ENCODE measurements around the gene FMNL1. TPM values are rescaled to one million over a fixed set of nuclear protein-coding genes. Genes with fewer than 3 reads are reported as not detected.

FMNL1 gene, protein sequence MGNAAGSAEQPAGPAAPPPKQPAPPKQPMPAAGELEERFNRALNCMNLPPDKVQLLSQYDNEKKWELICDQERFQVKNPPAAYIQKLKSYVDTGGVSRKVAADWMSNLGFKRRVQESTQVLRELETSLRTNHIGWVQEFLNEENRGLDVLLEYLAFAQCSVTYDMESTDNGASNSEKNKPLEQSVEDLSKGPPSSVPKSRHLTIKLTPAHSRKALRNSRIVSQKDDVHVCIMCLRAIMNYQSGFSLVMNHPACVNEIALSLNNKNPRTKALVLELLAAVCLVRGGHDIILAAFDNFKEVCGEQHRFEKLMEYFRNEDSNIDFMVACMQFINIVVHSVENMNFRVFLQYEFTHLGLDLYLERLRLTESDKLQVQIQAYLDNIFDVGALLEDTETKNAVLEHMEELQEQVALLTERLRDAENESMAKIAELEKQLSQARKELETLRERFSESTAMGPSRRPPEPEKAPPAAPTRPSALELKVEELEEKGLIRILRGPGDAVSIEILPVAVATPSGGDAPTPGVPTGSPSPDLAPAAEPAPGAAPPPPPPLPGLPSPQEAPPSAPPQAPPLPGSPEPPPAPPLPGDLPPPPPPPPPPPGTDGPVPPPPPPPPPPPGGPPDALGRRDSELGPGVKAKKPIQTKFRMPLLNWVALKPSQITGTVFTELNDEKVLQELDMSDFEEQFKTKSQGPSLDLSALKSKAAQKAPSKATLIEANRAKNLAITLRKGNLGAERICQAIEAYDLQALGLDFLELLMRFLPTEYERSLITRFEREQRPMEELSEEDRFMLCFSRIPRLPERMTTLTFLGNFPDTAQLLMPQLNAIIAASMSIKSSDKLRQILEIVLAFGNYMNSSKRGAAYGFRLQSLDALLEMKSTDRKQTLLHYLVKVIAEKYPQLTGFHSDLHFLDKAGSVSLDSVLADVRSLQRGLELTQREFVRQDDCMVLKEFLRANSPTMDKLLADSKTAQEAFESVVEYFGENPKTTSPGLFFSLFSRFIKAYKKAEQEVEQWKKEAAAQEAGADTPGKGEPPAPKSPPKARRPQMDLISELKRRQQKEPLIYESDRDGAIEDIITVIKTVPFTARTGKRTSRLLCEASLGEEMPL
- total RNA-seq = 100 to 1,000 TPM; 408 to 411 TPM

DNA sequence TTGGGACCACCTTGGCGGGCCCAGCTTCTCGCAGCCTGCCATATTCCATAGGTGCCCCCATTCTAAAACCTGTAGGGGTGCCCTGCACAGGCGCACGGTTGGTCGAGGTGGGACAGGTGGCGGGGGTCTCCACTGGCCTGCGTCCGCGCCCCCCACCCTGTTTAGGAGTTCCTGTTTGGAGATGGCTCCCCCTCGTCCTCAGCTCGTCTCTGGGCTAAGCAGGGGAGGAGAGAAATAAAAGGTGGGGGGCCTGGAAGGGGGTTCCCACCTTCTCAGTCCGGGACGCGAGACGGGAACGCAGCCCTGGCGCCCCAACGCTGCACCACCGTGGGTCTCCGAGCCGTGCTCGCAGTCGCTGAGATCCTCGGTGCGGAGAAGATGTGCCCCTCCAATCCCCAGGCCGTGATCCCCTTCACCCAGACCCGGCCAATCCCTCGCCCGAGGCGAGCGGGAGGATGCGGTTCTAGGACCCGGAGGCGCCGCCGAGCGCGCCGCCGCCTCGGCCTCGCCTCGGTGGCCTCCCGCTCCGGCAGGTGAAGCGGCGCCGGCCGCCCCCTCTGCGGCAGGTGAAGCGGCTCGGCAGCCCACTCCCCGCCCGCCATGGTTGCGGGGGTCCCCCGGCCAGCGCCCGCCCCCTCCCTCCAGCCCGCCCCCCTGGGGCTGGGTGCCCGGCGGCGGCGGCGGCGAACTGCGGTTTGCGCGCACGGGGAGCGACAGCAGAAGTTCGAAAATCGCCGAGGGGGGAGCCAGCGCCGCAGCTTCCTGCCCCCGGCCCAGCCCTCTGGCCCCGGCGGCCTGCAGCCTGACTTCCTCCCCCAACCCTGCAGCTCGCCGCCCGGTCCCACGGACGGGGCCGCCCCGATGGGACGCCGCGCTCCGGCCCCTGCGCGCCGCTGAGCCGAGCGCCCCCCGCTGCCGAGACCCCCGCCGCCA lies at the start of gene FMNL1:
FMNL1 (plus strand) TSS at position 805 of the 933 bp plus-strand sequence. CDS start 240 bp downstream, outside the sequence.
- DNase-seq = peak; percentile 85
- Mint-ChIP-seq H3K36me3 (peaks cover 34% of the 10 kb centered on the region), H3K27me3 (no peaks in the 10 kb centered on the region), H3K4me3 (peak within 1 kb of the TSS; percentile 100), H3K4me1 (peaks cover 45% of the 10 kb centered on the region), H3K9me3 (no peaks in the 10 kb centered on the region), H3K27ac (peak within 1 kb of the TSS; percentile 99)
- peak; percentile 11 for ATAC-seq (ENCODE audit: low read depth)
- POLR2A ChIA-PET = interaction anchor here (0.7 to 10.6 kb wide), 14 partner anchors 11 to 212 kb away, joined by 3 to 187 read pairs (median 4); partner anchors contain the start of genes HEXIM1 and MAP3K14

DNA sequence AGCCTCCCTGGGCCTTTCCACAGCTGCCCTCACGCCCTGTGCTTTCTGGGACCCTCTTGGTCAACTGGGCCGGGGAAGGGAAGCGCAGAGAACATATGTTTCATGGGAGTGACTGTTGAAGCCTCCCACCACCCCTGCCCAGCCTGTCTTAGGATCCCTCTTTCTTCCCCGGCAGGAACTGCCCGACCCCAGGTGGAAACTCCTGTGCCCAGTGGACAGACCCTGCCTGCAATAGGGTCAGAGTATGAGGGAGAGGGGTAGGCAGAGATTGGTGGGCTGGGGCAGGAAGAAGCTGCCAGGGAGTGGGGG lies 49.5 kb upstream of the FMNL1 start:
- H3K9me3 Mint-ChIP-seq = no peaks in the 10 kb centered on the region
- H3K27ac Mint-ChIP-seq = peak overlapping the region; percentile 96
- no peaks in the 10 kb centered on the region for H3K36me3 Mint-ChIP-seq
- DNase-seq (no peak), ATAC-seq (ENCODE audit: low read depth) (no peak)
- H3K27me3 Mint-ChIP-seq = no peaks in the 10 kb centered on the region
- peaks cover 7% of the 10 kb centered on the region for H3K4me1 Mint-ChIP-seq
- POLR2A ChIA-PET = interaction anchor here (1.1 to 4.0 kb wide), 7 partner anchors 11 to 77 kb away, joined by 4 to 74 read pairs (median 8); partner anchors contain the start of genes HEXIM1 and HEXIM2
- H3K4me3 Mint-ChIP-seq = peak overlapping the region; percentile 86

GRCh38 chr17:45172541-45173286 lies 49.0 kb upstream of the FMNL1 start:
- ATAC-seq (ENCODE audit: low read depth) (peak; percentile 71), DNase-seq (peak; percentile 72)
- H3K9me3 Mint-ChIP-seq = no peaks in the 10 kb centered on the region
- H3K4me3 Mint-ChIP-seq = peak overlapping the region; percentile 86
- H3K27ac Mint-ChIP-seq = peak overlapping the region; percentile 96
- no peaks in the 10 kb centered on the region for H3K27me3 Mint-ChIP-seq
- no peaks in the 10 kb centered on the region for H3K36me3 Mint-ChIP-seq
- H3K4me1 Mint-ChIP-seq = peaks cover 7% of the 10 kb centered on the region
- POLR2A ChIA-PET = interaction anchor here (0.7 to 4.0 kb wide), 15 partner anchors 12 to 258 kb away, joined by 3 to 74 read pairs (median 5); partner anchors contain the start of genes ACBD4, HEXIM1, HEXIM2 and NMT1

DNA sequence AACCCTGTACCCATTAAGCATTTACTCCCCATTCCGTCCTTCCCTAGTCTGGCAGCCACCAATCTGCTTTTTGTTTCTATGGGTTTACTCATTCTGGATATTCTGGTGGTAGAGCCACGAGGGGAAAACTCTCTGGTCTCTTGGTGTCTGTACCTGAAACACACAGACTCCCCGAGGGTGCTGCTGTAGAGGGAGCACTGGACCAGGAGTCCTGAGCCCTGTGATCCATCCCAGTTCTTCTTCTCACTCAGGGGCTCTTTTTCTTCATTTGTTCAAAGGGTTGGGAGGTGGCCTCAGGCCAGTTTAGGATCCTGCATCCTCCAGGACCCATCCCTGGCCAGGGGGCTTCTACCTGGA lies 45.9 kb upstream of the FMNL1 start:
- Mint-ChIP-seq H3K27me3 (no peaks in the 10 kb centered on the region), H3K4me3 (no peak overlapping the region)
- POLR2A ChIA-PET = interaction anchor here (0.8 to 1.0 kb wide), 2 partner anchors 21 to 28 kb away, joined by 3 to 7 read pairs; no protein-coding TSS in a partner anchor

GRCh38 chr17:45177563-45177962 lies 44.1 kb upstream of the FMNL1 start:
- Mint-ChIP-seq H3K27me3 (no peaks in the 10 kb centered on the region), H3K9me3 (no peaks in the 10 kb centered on the region), H3K36me3 (no peaks in the 10 kb centered on the region), H3K27ac (no peak overlapping the region), H3K4me1 (peaks cover 5% of the 10 kb centered on the region), H3K4me3 (no peak overlapping the region)
- DNase-seq (no peak), ATAC-seq (ENCODE audit: low read depth) (no peak)
- POLR2A ChIA-PET = interaction anchor here (1.0 kb wide), 1 partner anchor 16 kb away, joined by 7 read pairs; the partner anchor contains the start of gene HEXIM2

More for the DNA sequence above, 45.9 kb upstream of the FMNL1 start:
- DNase-seq (no peak), ATAC-seq (ENCODE audit: low read depth) (no peak)
- Mint-ChIP-seq H3K27ac (peak overlapping the region; percentile 17), H3K4me1 (peaks cover 7% of the 10 kb centered on the region), H3K9me3 (no peaks in the 10 kb centered on the region), H3K36me3 (no peaks in the 10 kb centered on the region)

DNA sequence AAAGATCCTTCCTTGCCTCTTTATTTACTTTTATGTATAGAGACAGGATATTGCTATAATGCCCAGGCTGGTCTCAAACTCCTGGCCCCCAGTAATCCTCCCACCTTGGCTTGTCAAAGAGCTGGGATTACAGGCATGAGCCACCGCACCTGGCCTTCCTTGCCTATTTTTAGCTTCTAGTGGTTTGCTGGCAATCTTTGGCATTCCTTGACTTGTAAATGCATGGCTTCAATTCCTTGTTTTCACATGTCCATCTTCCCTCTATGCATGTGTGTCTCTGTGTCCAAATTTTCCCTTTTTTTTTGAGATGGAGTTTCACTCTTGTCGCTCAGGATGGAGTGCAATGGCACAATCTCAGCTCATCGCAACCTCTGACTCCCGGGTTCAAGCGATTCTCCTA lies 37.5 kb upstream of the FMNL1 start:
- POLR2A ChIA-PET = interaction anchor here (0.7 kb wide), 1 partner anchor 23 kb away, joined by 3 read pairs; no protein-coding TSS in a partner anchor
- DNase-seq = no peak
- H3K36me3 Mint-ChIP-seq = no peaks in the 10 kb centered on the region
- H3K9me3 Mint-ChIP-seq = no peaks in the 10 kb centered on the region
- H3K27ac Mint-ChIP-seq = no peak overlapping the region
- no peak for ATAC-seq (ENCODE audit: low read depth)
- H3K4me1 Mint-ChIP-seq = no peaks in the 10 kb centered on the region
- no peak overlapping the region for H3K4me3 Mint-ChIP-seq
- peaks cover 3% of the 10 kb centered on the region for H3K27me3 Mint-ChIP-seq

GRCh38 chr17:45186801-45187354 lies 34.8 kb upstream of the FMNL1 start:
- Mint-ChIP-seq H3K27ac (no peak overlapping the region), H3K4me3 (no peak overlapping the region), H3K36me3 (no peaks in the 10 kb centered on the region), H3K27me3 (peaks cover 3% of the 10 kb centered on the region), H3K4me1 (no peaks in the 10 kb centered on the region), H3K9me3 (no peaks in the 10 kb centered on the region)
- DNase-seq = no peak
- ATAC-seq (ENCODE audit: low read depth) = no peak
- POLR2A ChIA-PET = interaction anchor here (0.7 kb wide), 1 partner anchor 56 kb away, joined by 6 read pairs; no protein-coding TSS in a partner anchor

GRCh38 chr17:45189009-45189408 lies 32.7 kb upstream of the FMNL1 start:
- ATAC-seq (ENCODE audit: low read depth) (no peak), DNase-seq (no peak)
- H3K9me3 Mint-ChIP-seq = no peaks in the 10 kb centered on the region
- POLR2A ChIA-PET = no interaction called here
- H3K27ac Mint-ChIP-seq = no peak overlapping the region
- no peaks in the 10 kb centered on the region for H3K4me1 Mint-ChIP-seq
- H3K4me3 Mint-ChIP-seq = no peak overlapping the region
- H3K36me3 Mint-ChIP-seq = no peaks in the 10 kb centered on the region
- H3K27me3 Mint-ChIP-seq = peaks cover 3% of the 10 kb centered on the region

DNA sequence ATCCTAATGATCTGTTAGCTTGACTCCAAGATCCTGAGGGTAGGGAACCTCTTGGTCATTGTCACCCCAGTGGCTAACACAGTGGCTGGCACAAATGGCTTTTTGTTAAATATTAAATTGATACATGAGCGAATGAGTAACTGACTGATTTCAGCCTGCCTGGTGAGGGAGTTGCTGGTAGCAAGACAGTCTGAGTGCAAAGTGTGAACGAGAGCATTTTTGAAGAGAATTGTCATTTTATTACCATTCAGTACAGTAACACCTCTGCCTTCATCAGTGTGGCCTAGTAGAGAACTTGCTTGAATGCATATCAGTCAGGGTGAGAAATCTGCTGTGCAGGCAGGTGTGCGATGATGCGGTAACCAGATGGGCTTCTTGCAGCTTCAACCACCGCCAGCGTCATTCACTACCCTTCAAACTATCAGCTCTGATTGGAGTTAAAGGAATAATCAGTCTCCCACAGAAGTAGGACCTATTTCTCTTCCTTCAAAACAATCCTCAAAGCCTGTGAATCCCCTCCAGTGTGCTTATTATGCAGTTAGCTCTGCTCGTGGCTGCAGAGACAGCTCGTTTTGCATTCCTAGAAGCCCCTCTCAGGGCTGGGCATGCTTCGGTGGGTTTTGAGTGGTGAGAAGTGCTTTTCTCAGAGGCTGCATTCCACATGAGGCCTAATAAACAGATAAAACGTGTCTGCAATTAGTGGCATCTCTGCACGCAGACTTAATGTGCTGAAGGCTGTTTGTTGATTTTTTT lies 31.0 kb upstream of the FMNL1 start:
- POLR2A ChIA-PET = interaction anchor here (0.6 kb wide), 1 partner anchor 27 kb away, joined by 3 read pairs; no protein-coding TSS in a partner anchor
- no peak overlapping the region for H3K27ac Mint-ChIP-seq

DNA sequence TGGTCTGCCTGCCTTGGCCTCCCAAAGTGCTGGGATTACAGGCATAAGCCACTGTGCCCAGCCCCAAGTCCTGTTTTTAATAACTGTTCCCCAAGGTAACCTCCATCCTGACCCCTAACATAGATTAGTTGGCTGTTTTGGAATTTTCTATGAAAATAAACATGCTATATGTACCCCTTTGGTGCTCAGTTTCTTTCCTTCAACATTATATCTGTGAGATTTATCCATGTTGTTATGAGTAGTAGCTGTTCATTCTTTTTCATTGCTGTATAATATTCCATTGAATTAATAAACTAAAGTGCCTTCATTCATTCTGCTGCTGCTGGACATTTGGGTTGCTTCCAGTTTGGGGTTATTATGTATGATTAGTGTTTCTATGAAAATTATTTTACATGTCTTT lies 26.3 kb upstream of the FMNL1 start:
- Mint-ChIP-seq H3K27me3 (no peaks in the 10 kb centered on the region), H3K4me3 (no peak overlapping the region)

More for the DNA sequence above, 31.0 kb upstream of the FMNL1 start:
- Mint-ChIP-seq H3K36me3 (no peaks in the 10 kb centered on the region), H3K9me3 (no peaks in the 10 kb centered on the region), H3K4me3 (no peak overlapping the region), H3K4me1 (no peaks in the 10 kb centered on the region), H3K27me3 (peaks cover 3% of the 10 kb centered on the region)
- ATAC-seq (ENCODE audit: low read depth) (no peak), DNase-seq (no peak)

DNA sequence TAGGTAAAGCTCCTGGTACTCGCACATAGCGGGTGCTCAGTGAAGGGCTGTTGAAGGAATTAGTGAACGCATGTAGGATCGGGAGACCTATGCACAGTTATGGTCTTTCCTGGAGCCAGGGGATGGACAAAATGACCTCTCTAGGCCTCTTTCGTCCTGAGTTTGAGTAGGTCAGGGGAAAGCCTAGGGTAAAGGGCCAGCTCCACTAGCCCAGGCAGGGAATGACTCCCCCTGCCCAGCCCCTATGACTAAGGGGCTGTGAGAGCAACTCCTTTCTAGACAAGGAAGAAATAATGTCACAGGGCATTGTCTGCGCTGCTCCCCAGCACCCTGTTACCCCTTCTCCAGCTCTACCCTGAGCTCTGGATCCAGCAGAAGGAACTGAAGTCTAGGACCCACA lies 24.6 kb upstream of the FMNL1 start:
- no peaks in the 10 kb centered on the region for H3K36me3 Mint-ChIP-seq
- H3K27ac Mint-ChIP-seq = no peak overlapping the region
- no peak for DNase-seq
- no peaks in the 10 kb centered on the region for H3K9me3 Mint-ChIP-seq
- H3K4me3 Mint-ChIP-seq = no peak overlapping the region
- ATAC-seq (ENCODE audit: low read depth) = no peak
- H3K4me1 Mint-ChIP-seq = peaks cover 4% of the 10 kb centered on the region
- H3K27me3 Mint-ChIP-seq = no peaks in the 10 kb centered on the region
- POLR2A ChIA-PET = interaction anchor here (1.2 to 2.0 kb wide), 3 partner anchors 36 to 62 kb away, joined by 5 to 51 read pairs (median 13); partner anchors contain the start of genes ACBD4, HEXIM1 and HEXIM2

More for the DNA sequence above, 26.3 kb upstream of the FMNL1 start:
- POLR2A ChIA-PET = interaction anchor here (1.2 kb wide), 1 partner anchor 60 kb away, joined by 4 read pairs; the partner anchor contains the start of gene ACBD4
- no peaks in the 10 kb centered on the region for H3K36me3 Mint-ChIP-seq
- DNase-seq (no peak), ATAC-seq (ENCODE audit: low read depth) (no peak)
- H3K4me1 Mint-ChIP-seq = peaks cover 4% of the 10 kb centered on the region
- H3K27ac Mint-ChIP-seq = no peak overlapping the region
- no peaks in the 10 kb centered on the region for H3K9me3 Mint-ChIP-seq
